H1 (cell line): ENCODE measurements around the gene SLC22A23. TPM values are rescaled to one million over a fixed set of nuclear protein-coding genes. Genes with fewer than 3 reads are reported as not detected.
A peak's percentile ranks its signal among the peaks of the same experiment; 100 is the strongest.

Source experiments
- RAD21 ChIP-seq, 2 experiments: IDR thresholded peaks in 1 of 2; conservative IDR thresholded peaks in 1 of 2; 2 replicates each; pipeline ENCODE4 v1.6.1; 2011; ENCODE audit warnings: low read depth in 2 of 2, low read length in 2 of 2, improper control_type of control experiment in 1 of 2, inconsistent platforms in 1 of 2, mild to moderate bottlenecking in 1 of 2, moderate library complexity in 1 of 2
- polyA plus RNA-seq, 7 experiments: library from polyadenylated mRNA; depleted of rRNA in 3 of 7; stranded (reverse) in 5 of 7; unstranded in 2 of 7; fragments of >200 nt in 5 of 7; fragments of 200-250 nt in 2 of 7; gene quantifications; 1 replicate in 5 of 7; 2 replicates in 1 of 7; 4 replicates in 1 of 7; pipeline versions ENCODE4 v1.2.1 to v1.2.3, GENCODE V29; 2011 to 2013; ENCODE audit warnings: missing spikeins in 2 of 7, mixed read lengths in 2 of 7
- total RNA-seq: library from RNA; stranded (reverse); fragmentation: NEBNext Ultra II Directional; extraction: Animal tissue kit (Norgen Biotek cat#: 25700); gene quantifications from 2 replicates; pipeline ENCODE4 v1.2.1, GENCODE V29; 2021

Gene SLC22A23
- total and polyA plus RNA-seq, 2 of the 8 experiments (the other 6 are each of a cell fraction or from before 2014, with no cell fraction given) = 9.9 to 38.4 TPM

DNA sequence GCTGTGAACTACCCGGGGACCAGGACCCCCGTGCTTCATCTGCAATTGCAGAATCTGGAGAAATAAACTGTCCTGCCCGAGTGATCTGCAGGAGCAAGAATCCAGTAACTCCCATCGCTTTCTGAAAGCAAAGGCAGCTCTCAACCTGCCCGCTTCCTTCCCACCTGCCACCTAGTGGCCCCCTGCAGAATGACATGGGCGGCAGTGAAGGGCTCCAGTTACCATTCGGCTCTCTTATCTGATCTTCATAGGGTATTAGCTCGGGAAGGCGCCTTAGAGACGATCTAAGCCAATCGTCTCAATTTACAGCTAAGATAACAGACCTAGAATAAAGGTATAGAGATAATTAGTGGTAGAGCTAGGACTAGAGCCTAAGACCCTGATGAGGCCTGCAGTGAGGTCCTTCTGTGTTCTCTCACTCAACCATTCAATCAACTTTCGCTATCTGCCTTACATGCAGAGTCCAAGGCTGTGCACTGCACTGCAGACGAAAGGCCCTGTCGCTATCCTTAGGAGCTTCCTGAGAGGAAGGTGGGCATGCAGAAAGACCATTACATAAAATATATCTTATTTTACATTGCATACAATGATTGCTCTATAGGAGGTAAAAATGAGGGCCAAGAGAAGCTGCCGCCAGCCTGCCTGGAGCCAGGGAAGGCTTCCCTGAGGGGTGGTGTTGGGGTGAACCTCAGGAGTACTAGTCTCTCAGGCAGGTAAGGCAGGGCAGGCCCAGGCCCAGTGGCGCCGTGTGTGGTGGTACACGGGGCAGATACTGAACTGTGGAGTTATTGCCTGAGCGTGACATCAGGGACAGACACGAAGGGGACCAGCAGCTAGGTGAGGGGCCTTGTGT is 205.2 kb downstream of the SLC22A23 start (continued):
- TF ChIP-seq RAD21 (IDR thresholded peaks at IDR 0.05 in 1 of 2, conservative IDR thresholded peaks at IDR 0.05 in 1 of 2; ENCODE audit: low read depth in 2 of 2, low read length in 2 of 2) = peak; percentile 81 to 89
